GM12878 (cell line): ENCODE results near the gene DNAJC12.

Source experiments
- CHD1 ChIP-seq: IDR thresholded peaks from 2 replicates; pipeline ENCODE4 v1.6.1; 2012; ENCODE audit warnings: low read depth, low read length, improper control_type of control experiment
- MTA3 ChIP-seq: IDR thresholded peaks from 2 replicates; pipeline ENCODE4 v1.6.1; 2012; ENCODE audit warnings: low read length, inconsistent platforms, borderline replicate concordance
- NFIC ChIP-seq: IDR thresholded peaks from 2 replicates; pipeline ENCODE4 v1.6.1; 2012; ENCODE audit warnings: low read depth, mild to moderate bottlenecking, inconsistent platforms, low read length, moderate library complexity
- PML ChIP-seq: IDR thresholded peaks from 2 replicates; pipeline ENCODE4 v1.6.1; 2012; ENCODE audit warnings: low read length, inconsistent platforms
- TF ChIP-seq, protein P1 (sequence below), 3 experiments: IDR thresholded peaks in 2 of 3; conservative IDR thresholded peaks in 1 of 3; 2 replicates each; pipeline ENCODE4 v1.5.1; 2011; ENCODE audit warnings: low read depth in 3 of 3, low read length in 3 of 3, mild to moderate bottlenecking in 3 of 3, control low read depth in 2 of 3, moderate library complexity in 2 of 3, inconsistent platforms in 1 of 3, mixed read lengths in 1 of 3; ENCODE audit not compliant: control insufficient read depth in 2 of 3, insufficient read depth in 1 of 3; ENCODE audit errors: extremely low read depth in 1 of 3

DNA sequence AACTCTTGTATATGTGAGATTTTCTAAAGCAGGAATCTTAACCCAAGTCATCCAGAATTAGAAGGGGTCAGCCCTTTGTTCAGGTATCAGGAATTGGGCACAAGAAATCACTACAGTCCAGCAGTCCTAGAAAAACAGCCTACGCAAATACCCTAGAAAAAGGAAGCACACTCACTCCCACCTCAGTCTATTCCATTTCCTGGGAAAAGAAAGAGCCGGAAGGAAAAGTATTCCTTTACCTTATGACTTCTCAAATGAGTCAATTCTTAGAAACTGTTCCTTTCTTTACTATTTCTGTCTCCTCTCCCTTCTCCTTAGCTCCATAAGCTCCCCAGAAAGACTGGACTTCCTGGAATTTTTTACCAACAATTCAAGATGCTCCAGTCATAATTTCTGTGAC is 62.7 kb downstream of the DNAJC12 start:
- TF ChIP-seq CHD1 (no peak), NFIC (no peak), MTA3 (no peak), PML (no peak)
- TF ChIP-seq, protein P1, sequence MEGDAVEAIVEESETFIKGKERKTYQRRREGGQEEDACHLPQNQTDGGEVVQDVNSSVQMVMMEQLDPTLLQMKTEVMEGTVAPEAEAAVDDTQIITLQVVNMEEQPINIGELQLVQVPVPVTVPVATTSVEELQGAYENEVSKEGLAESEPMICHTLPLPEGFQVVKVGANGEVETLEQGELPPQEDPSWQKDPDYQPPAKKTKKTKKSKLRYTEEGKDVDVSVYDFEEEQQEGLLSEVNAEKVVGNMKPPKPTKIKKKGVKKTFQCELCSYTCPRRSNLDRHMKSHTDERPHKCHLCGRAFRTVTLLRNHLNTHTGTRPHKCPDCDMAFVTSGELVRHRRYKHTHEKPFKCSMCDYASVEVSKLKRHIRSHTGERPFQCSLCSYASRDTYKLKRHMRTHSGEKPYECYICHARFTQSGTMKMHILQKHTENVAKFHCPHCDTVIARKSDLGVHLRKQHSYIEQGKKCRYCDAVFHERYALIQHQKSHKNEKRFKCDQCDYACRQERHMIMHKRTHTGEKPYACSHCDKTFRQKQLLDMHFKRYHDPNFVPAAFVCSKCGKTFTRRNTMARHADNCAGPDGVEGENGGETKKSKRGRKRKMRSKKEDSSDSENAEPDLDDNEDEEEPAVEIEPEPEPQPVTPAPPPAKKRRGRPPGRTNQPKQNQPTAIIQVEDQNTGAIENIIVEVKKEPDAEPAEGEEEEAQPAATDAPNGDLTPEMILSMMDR (IDR thresholded peaks at IDR 0.05 in 2 of 3, conservative IDR thresholded peaks at IDR 0.05 in 1 of 3; ENCODE audit: control insufficient read depth in 2 of 3, extremely low read depth in 1 of 3, insufficient read depth in 1 of 3, low read depth in 3 of 3, low read length in 3 of 3) = no peak
